ENCODE data around the gene GET3.
A peak's percentile ranks its signal among the peaks of the same experiment; 100 is the strongest.

GET3 gene

GRCh38 chr19:12737835-12738351, 596 bp downstream of the GET3 start:
- no peak for DNase-seq
- H3K4me3 Mint-ChIP-seq, result peak overlapping the region; percentile 100
- H3K27ac Mint-ChIP-seq, result peak overlapping the region; percentile 100
- peaks cover 27% of the 10 kb centered on the region for H3K36me3 Mint-ChIP-seq (ENCODE audit: low read depth)
- no peaks in the 10 kb centered on the region for H3K9me3 Mint-ChIP-seq
- peaks cover 36% of the 10 kb centered on the region for H3K4me1 Mint-ChIP-seq
- TF ChIP-seq CTCF (IDR thresholded peaks at IDR 0.05), result no peak
- H3K27me3 Mint-ChIP-seq (ENCODE audit: low read depth, poor library complexity), result peaks cover 2% of the 10 kb centered on the region

DNA sequence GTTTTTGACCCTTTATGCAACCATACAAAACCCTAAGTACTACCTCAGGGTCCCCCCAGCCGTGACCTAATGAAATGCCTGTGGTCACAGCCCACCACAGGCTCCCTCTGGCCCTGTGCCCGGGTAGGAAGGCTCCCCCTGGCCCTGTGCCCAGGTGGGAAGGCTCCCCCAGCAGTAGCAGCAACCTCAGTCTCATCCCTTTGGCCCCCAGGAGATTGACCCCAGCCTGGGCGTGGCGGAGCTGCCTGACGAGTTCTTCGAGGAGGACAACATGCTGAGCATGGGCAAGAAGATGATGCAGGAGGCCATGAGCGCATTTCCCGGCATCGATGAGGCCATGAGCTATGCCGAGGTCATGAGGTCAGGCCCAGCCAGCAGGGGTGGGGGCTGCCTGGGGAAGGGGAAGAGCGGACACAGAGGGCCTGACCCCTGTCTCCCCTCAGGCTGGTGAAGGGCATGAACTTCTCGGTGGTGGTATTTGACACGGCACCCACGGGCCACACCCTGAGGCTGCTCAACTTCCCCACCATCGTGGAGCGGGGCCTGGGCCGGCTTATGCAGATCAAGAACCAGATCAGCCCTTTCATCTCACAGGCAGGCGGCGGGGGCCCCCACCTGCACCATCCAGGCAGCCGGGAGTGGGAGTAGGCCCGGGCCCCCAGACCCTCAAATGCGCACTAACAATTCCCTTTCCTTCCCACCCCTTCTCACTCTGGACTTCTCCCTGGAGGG, 8.0 kb downstream of the GET3 start:
- peaks cover 5% of the 10 kb centered on the region for H3K4me1 Mint-ChIP-seq
- H3K9me3 Mint-ChIP-seq, result peaks cover 13% of the 10 kb centered on the region
- peaks cover 64% of the 10 kb centered on the region for H3K36me3 Mint-ChIP-seq (ENCODE audit: low read depth)
- H3K27ac Mint-ChIP-seq, result no peak overlapping the region
- H3K27me3 Mint-ChIP-seq (ENCODE audit: low read depth, poor library complexity), result peaks cover 22% of the 10 kb centered on the region
- DNase-seq, result no peak
- TF ChIP-seq CTCF (IDR thresholded peaks at IDR 0.05), result no peak
- no peak overlapping the region for H3K4me3 Mint-ChIP-seq

- Mint-ChIP-seq H3K4me1 (peaks cover 5% of the 10 kb centered on the region), H3K27me3 (ENCODE audit: low read depth, poor library complexity) (peaks cover 54% of the 10 kb centered on the region), H3K36me3 (ENCODE audit: low read depth) (peaks cover 45% of the 10 kb centered on the region), H3K4me3 (no peak overlapping the region), H3K9me3 (peaks cover 13% of the 10 kb centered on the region), H3K27ac (no peak overlapping the region)
- no peak for DNase-seq
- no peak for TF ChIP-seq CTCF (IDR thresholded peaks at IDR 0.05)
Observed at GRCh38 chr19:12748489-12748888, 11.2 kb downstream of the GET3 start.

DNA sequence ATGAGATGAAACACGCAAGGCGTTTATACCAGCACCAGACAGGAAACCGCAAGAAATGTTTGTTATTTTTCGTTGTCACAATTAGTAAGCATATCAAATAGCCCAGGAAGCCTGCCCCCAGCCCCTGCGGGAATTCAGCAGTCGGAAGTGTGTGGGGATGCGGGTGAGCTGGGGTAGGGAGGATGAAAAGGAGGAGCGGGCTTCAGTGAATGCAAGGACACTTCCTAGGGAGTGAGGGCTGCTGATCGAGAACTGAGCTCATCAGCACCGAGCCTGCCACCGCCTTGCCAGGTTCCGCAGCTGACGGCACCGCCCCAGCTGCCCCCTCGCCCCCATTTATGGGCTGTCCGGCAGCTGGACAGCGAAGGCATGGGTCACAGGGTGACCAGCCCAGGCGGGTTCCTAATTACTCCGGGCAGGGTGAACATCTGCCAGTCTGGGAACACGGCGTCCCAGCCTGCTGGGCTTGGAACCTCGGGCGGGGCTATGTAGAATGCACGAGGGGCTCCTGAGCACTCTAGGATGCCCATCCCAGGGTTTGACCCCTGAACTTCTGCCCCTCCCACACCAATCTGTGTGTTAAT, 12.7 kb downstream of the GET3 start:
- Mint-ChIP-seq H3K27me3 (ENCODE audit: low read depth, poor library complexity) (peaks cover 68% of the 10 kb centered on the region), H3K9me3 (peaks cover 13% of the 10 kb centered on the region)
- DNase-seq, result no peak

DNA sequence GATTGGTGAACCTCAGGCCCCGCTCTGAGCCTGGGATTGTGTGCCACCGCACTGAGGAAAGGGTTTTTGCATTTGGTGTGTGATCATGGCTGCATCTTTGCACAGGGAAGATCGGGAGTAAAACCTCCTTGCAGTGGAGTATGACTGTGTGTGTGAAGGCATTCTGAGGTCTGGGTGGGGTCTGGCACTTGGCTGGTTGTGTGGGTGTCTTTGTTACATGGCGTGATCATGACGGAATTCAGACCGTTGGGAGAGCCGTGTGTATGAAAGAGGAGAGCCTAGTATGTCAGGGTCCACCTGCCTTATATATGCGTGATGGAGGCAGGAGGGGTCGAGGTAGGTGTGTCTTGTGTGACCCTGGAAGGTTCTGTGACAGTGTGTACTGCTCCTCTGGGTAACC, 13.6 kb downstream of the GET3 start:
- Mint-ChIP-seq H3K36me3 (ENCODE audit: low read depth) (peaks cover 27% of the 10 kb centered on the region), H3K9me3 (peaks cover 13% of the 10 kb centered on the region), H3K4me1 (peaks cover 5% of the 10 kb centered on the region), H3K27me3 (ENCODE audit: low read depth, poor library complexity) (peaks cover 75% of the 10 kb centered on the region), H3K27ac (no peak overlapping the region), H3K4me3 (no peak overlapping the region)
- no peak for DNase-seq
- no peak for TF ChIP-seq CTCF (IDR thresholded peaks at IDR 0.05)

More for the DNA sequence above, 12.7 kb downstream of the GET3 start:
- no peak overlapping the region for H3K4me3 Mint-ChIP-seq
- TF ChIP-seq CTCF (IDR thresholded peaks at IDR 0.05), result no peak
- H3K27ac Mint-ChIP-seq, result no peak overlapping the region
- H3K4me1 Mint-ChIP-seq, result peaks cover 5% of the 10 kb centered on the region
- H3K36me3 Mint-ChIP-seq (ENCODE audit: low read depth), result peaks cover 35% of the 10 kb centered on the region

Measured in nephron progenitor cell (in vitro differentiated cells).